Tibial nerve (tissue), 4 donors: Measurements from ENCODE around the gene TSPO.

Source experiments
- EP300 ChIP-seq, 2 donors: sonication (generic); formaldehyde crosslinking; IDR thresholded peaks; one replicate each; pipeline ENCODE4 v1.6.1; 2017; ENCODE audit warnings: antibody characterized with exemption in 2 of 2, mild to moderate bottlenecking in 1 of 2
- TF ChIP-seq, protein P1 (sequence below), 5 experiments: fragments of 200-600 bp in 3 of 5; fragments of 450-650 bp in 2 of 5; sonication (generic) in 3 of 5; IDR thresholded peaks; one replicate each; pipeline ENCODE4 v1.5.1; 2016 to 2019; ENCODE audit warnings: antibody characterized with exemption in 5 of 5, mild to moderate bottlenecking in 3 of 5, moderate library complexity in 2 of 5

DNA sequence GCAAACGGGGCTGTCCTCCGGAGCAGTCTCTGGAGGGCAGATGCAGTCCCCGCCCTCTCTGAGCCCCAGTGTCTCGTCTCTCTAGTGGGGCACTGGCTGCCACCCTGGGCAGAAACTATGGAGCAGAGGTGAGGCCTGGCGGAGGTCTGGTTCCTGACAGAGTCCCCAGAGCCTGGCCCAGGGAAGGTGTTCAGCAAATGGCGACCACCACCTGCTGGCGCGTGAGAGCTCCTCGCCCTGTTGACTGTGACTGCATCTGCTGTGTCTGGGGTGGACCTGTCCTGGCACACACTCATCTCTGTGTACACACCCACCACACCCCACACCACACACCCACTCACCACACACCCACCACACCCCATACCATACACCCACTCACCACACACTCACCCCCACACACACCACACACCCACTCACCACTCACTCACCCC is 53.9 kb downstream of the TSPO start:
- TF ChIP-seq, protein P1, sequence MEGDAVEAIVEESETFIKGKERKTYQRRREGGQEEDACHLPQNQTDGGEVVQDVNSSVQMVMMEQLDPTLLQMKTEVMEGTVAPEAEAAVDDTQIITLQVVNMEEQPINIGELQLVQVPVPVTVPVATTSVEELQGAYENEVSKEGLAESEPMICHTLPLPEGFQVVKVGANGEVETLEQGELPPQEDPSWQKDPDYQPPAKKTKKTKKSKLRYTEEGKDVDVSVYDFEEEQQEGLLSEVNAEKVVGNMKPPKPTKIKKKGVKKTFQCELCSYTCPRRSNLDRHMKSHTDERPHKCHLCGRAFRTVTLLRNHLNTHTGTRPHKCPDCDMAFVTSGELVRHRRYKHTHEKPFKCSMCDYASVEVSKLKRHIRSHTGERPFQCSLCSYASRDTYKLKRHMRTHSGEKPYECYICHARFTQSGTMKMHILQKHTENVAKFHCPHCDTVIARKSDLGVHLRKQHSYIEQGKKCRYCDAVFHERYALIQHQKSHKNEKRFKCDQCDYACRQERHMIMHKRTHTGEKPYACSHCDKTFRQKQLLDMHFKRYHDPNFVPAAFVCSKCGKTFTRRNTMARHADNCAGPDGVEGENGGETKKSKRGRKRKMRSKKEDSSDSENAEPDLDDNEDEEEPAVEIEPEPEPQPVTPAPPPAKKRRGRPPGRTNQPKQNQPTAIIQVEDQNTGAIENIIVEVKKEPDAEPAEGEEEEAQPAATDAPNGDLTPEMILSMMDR (IDR thresholded peaks at IDR 0.05) = no peak
- TF ChIP-seq EP300 (IDR thresholded peaks at IDR 0.05) = no peak
